ENCODE results near the gene MTFP1.

DNA sequence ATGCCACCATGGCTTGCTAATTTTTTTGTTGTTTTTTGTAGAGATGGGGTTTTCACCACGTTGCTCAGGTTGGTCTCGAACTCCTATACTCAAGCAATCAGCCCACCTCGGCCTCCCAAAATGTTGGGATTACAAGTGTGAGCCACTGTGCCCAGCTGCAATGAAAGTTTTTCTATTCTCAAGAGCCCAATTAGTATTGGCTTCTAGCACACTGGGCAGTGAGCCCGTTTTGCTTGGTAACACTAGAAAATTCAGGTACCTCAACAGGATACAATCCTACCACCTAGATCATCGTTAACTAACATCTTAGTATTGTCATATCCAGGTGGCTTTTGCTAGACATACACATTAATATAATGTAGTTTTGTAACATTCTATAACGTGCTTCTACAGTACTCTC lies 27.3 kb downstream of the MTFP1 start:
- TF ChIP-seq, protein P1, sequence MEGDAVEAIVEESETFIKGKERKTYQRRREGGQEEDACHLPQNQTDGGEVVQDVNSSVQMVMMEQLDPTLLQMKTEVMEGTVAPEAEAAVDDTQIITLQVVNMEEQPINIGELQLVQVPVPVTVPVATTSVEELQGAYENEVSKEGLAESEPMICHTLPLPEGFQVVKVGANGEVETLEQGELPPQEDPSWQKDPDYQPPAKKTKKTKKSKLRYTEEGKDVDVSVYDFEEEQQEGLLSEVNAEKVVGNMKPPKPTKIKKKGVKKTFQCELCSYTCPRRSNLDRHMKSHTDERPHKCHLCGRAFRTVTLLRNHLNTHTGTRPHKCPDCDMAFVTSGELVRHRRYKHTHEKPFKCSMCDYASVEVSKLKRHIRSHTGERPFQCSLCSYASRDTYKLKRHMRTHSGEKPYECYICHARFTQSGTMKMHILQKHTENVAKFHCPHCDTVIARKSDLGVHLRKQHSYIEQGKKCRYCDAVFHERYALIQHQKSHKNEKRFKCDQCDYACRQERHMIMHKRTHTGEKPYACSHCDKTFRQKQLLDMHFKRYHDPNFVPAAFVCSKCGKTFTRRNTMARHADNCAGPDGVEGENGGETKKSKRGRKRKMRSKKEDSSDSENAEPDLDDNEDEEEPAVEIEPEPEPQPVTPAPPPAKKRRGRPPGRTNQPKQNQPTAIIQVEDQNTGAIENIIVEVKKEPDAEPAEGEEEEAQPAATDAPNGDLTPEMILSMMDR (IDR thresholded peaks at IDR 0.05): no peak
- no peak for TF ChIP-seq EZH2 (IDR thresholded peaks at IDR 0.05; ENCODE audit: borderline replicate concordance, insufficient read depth, low read depth, low read length, poor library complexity, severe bottlenecking)

All from B cell (primary cell).